ENCODE measurements around the gene GPR151. TPM values are rescaled to one million over a fixed set of nuclear protein-coding genes. Genes with fewer than 3 reads are reported as not detected.

The GPR151 gene
- total RNA-seq (2014; rRNA removed; shearing (Covaris generic)) = not detected in 2 replicates

GRCh38 chr5:146516151-146516475, at the start of gene GPR151:
Gene GPR151 (minus strand): TSS chr5:146516190. CDS start chr5:146516113, 77 bp downstream.

Small RNA genes lying within 50 kb of the gene (small RNA-seq; reads per million reads assigned to genes)
- gene RF02271 = not detected

Other genes with a start within 250 kb of the GPR151 start
- gene POU4F3, start 177.4 kb downstream of the GPR151 start, total RNA-seq (2014; rRNA removed; shearing (Covaris generic)) = 0.57 TPM in 1 of 2 replicates, not detected in the other
- 71.3 and 79.2 TPM in 2 replicates for gene TCERG1, start 68.9 kb downstream of the GPR151 start, total RNA-seq (2014; rRNA removed; shearing (Covaris generic))

Measured in A375 (cell line).